Endothelial cell of umbilical vein (primary cell): ENCODE results near the gene WIZ. TPM values are rescaled to one million over a fixed set of nuclear protein-coding genes. Genes with fewer than 3 reads are reported as not detected.

Source experiments
- BruUV-seq: library from RNA; stranded (reverse); fragments of 400-500 nt; replicated peaks from 2 replicates; lab custom pipeline; 2021; lab: Mats Ljungman, UMichigan
- CTCF ChIA-PET: fragments of 300-600, 350-600 bp; sonication (Branson Sonifier 250); formaldehyde crosslinking; loops from one replicate; lab custom pipeline; 2021; ENCODE audit warnings: antibody characterized with exemption, inconsistent platforms; lab: Charles Lee
- POLR2A ChIA-PET: fragments of 300-600, 350-600 bp; sonication (Branson Sonifier 250); formaldehyde crosslinking; loops from one replicate; lab custom pipeline; 2021; ENCODE audit warnings: antibody characterized with exemption, inconsistent platforms; lab: Charles Lee
- DNase-seq: peaks from one replicate; pipeline ENCODE4 v3.0.0-alpha.2; 2011; ENCODE audit warnings: low read depth, low spot score
- FAIRE-seq: peaks from 2 replicates; lab custom pipeline; 2011; peaks lifted over from hg19 to GRCh38; lab: Jason Lieb, UNC
- H2AFZ ChIP-seq: 2 replicates; pipeline ENCODE4 v1.6.0; 2012; ENCODE audit warnings: low read depth, low read length, control low read depth, inconsistent platforms
- H3K27ac ChIP-seq: 2 replicates; pipeline ENCODE4 v1.5.1; 2011; ENCODE audit warnings: low read depth, mild to moderate bottlenecking, control low read depth, low read length, moderate library complexity; ENCODE audit not compliant: insufficient read depth
- H3K27me3 ChIP-seq, 2 experiments: 2 replicates each; pipeline versions ENCODE4 v1.6.0 to v1.6.1; 2011; ENCODE audit warnings: low read length in 2 of 2, mixed read lengths in 1 of 2; ENCODE audit not compliant: control insufficient read depth in 2 of 2, insufficient read depth in 2 of 2
- H3K36me3 ChIP-seq, 2 experiments: 2 replicates in 1 of 2; 3 replicates in 1 of 2; pipeline ENCODE4 v1.5.1; 2011; ENCODE audit warnings: low read length in 2 of 2, mild to moderate bottlenecking in 1 of 2, moderate library complexity in 1 of 2; ENCODE audit not compliant: control insufficient read depth in 2 of 2, insufficient read depth in 2 of 2; ENCODE audit errors: extremely low read depth in 1 of 2
- H3K4me1 ChIP-seq: 3 replicates; pipeline ENCODE4 v1.5.1; 2011; ENCODE audit warnings: mild to moderate bottlenecking, low read length; ENCODE audit not compliant: control insufficient read depth, insufficient read depth; ENCODE audit errors: extremely low read depth
- H3K4me2 ChIP-seq: 2 replicates; pipeline ENCODE4 v1.6.1; 2011; ENCODE audit warnings: low read length, control low read depth, mixed read lengths; ENCODE audit not compliant: insufficient read depth
- H3K4me3 ChIP-seq, 3 experiments: fragments of 200-600 bp in 1 of 3; sonication (generic), shearing (Covaris generic) in 1 of 3; replicated peaks in 1 of 3; 2 replicates each; pipeline ENCODE4 v1.5.1; 2011 to 2016; ENCODE audit warnings: control low read depth in 3 of 3, low read length in 3 of 3, mild to moderate bottlenecking in 2 of 3, inconsistent platforms in 1 of 3, low read depth in 1 of 3, moderate library complexity in 1 of 3; ENCODE audit not compliant: insufficient read depth in 1 of 3
- H3K79me2 ChIP-seq: 2 replicates; pipeline ENCODE4 v1.6.0; 2012; ENCODE audit warnings: low read length, inconsistent platforms; ENCODE audit not compliant: control insufficient read depth, insufficient read depth
- H3K9ac ChIP-seq: replicated peaks from 2 replicates; pipeline ENCODE3; 2011; ENCODE audit warnings: low read length, control low read depth; ENCODE audit not compliant: insufficient read depth; ENCODE audit errors: extremely low read depth
- H3K9me1 ChIP-seq: replicated peaks from 3 replicates; pipeline ENCODE4 v1.6.0; 2011; ENCODE audit warnings: mild to moderate bottlenecking, low read length; ENCODE audit not compliant: control insufficient read depth, insufficient read depth; ENCODE audit errors: extremely low read depth
- H3K9me3 ChIP-seq: replicated peaks from 2 replicates; pipeline ENCODE4 v1.5.1; 2012; ENCODE audit warnings: low read length, inconsistent platforms; ENCODE audit not compliant: control insufficient read depth, insufficient read depth
- H4K20me1 ChIP-seq: replicated peaks from 2 replicates; pipeline ENCODE3; 2011; ENCODE audit warnings: mild to moderate bottlenecking, low read length; ENCODE audit not compliant: control insufficient read depth, insufficient read depth; ENCODE audit errors: extremely low read depth
- CTCF ChIP-seq, 2 donors: IDR thresholded peaks; 1 replicate in 1 of 2; 2 replicates in 1 of 2; pipeline ENCODE4 v1.5.1; 2011; ENCODE audit warnings: low read length in 2 of 2, mild to moderate bottlenecking in 2 of 2, moderate library complexity in 2 of 2, control low read depth in 1 of 2, inconsistent platforms in 1 of 2, low read depth in 1 of 2; ENCODE audit not compliant: insufficient read depth in 1 of 2; ENCODE audit errors: extremely low read depth in 1 of 2
- EZH2 ChIP-seq: IDR thresholded peaks from 2 replicates; pipeline ENCODE4 v1.6.1; 2012; ENCODE audit warnings: borderline replicate concordance, low read depth, mild to moderate bottlenecking, moderate library complexity, low read length, inconsistent platforms; ENCODE audit not compliant: severe bottlenecking
- FOS ChIP-seq: IDR thresholded peaks from 2 replicates; pipeline ENCODE4 v1.6.1; 2011; ENCODE audit warnings: mild to moderate bottlenecking, low read length, moderate library complexity, borderline replicate concordance; ENCODE audit not compliant: insufficient read depth
- MAX ChIP-seq: IDR thresholded peaks from 2 replicates; pipeline ENCODE4 v1.6.1; 2011; ENCODE audit not compliant: insufficient read depth, insufficient read length
- MYC ChIP-seq: IDR thresholded peaks from one replicate; pipeline ENCODE4 v1.6.1; 2011; ENCODE audit warnings: mild to moderate bottlenecking, low read depth, low read length
- POLR2A ChIP-seq: IDR thresholded peaks from 2 replicates; pipeline ENCODE4 v1.6.1; 2012; ENCODE audit warnings: low read depth, mild to moderate bottlenecking, control low read depth, low read length
- POLR2AphosphoS5 ChIP-seq: IDR thresholded peaks from 2 replicates; pipeline ENCODE4 v1.6.1; 2012; ENCODE audit warnings: low read depth, mild to moderate bottlenecking, control low read depth, low read length, moderate library complexity; ENCODE audit not compliant: insufficient read depth
- dilution Hi-C: fragments of 300-500 bp; cut with MboI; formaldehyde crosslinking; loops from one replicate; pipeline ENCODE4 v1.15.0; 2019; ENCODE audit warnings: low sequenced_read_pairs; ENCODE audit not compliant: extremely low pct_ligation_motif_present
- intact Hi-C: fragments of 100-400 bp; cut with micrococcal nuclease; formaldehyde crosslinking; loops from one replicate; pipeline ENCODE4 v1.10.0; 2022
- polyA plus RNA-seq, 4 experiments: library from polyadenylated mRNA; depleted of rRNA in 3 of 4; stranded (reverse) in 3 of 4; unstranded in 1 of 4; fragments of >200 nt; gene quantifications; 2 replicates each; pipeline versions ENCODE4 v1.2.1 to v1.2.3, GENCODE V29; 2011 to 2012; ENCODE audit warnings: missing spikeins in 1 of 4
- total RNA-seq: library from RNA; stranded (reverse); gene quantifications from 2 replicates; pipeline ENCODE4 v1.2.3, GENCODE V29; 2021

The WIZ gene
- total and polyA plus RNA-seq, 2 donors (not counting 3 experiments of a cell fraction or from before 2014, with no cell fraction given), result 21.0 to 47.2 TPM

- peak within 1 kb of the TSS; percentile 55 for H3K4me2 ChIP-seq
- BruUV-seq, result no TSS peak
- no peak within 1 kb of the TSS for H3K27ac ChIP-seq
- peak within 1 kb of the TSS in 2 of 3 experiments; percentile 16 to 25 for H3K4me3 ChIP-seq
- peaks cover 38% of the 10 kb centered on the region for H3K4me1 ChIP-seq
- H3K9ac ChIP-seq, result no peak within 1 kb of the TSS
- no peaks in the 10 kb centered on the region for H3K9me1 ChIP-seq
- no peaks in the 10 kb centered on the region for H3K36me3 ChIP-seq
- intact Hi-C loops (loop anchor here (5.0 kb wide), 1 partner anchor 93 kb away; no protein-coding TSS in a partner anchor), dilution Hi-C loops (no loop called here)
- DNase-seq (no peak), FAIRE-seq (peak; percentile 31)
- H3K27me3 ChIP-seq, result no peaks in the 10 kb centered on the region
- H4K20me1 ChIP-seq, result no peaks in the 10 kb centered on the region
- TF ChIP-seq FOS (no peak), POLR2A (no peak), EZH2 (no peak), MYC (no peak)
- H3K79me2 ChIP-seq, result no peaks in the 10 kb centered on the region
- H2AFZ ChIP-seq, result peak within 1 kb of the TSS; percentile 84
- CTCF ChIA-PET, result interaction anchor here (0.9 to 1.5 kb wide), 3 partner anchors 12 to 373 kb away, joined by 3 to 6 read pairs (median 3); partner anchors contain the start of gene AKAP8L
- POLR2A ChIA-PET, result no interaction called here
- no peaks in the 10 kb centered on the region for H3K9me3 ChIP-seq
Measured at GRCh38 chr19:15464394-15465385, 14.9 kb upstream of the WIZ start, which contains the start of gene RASAL3. Gene RASAL3, minus strand, starts transcription at chr19:15464544. Its CDS starts 186 bp downstream, at chr19:15464358.

GRCh38 chr19:15463861-15464371, 14.2 kb upstream of the WIZ start:
- Histone ChIP-seq H3K9me1 (no peaks in the 10 kb centered on the region), H3K9me3 (no peaks in the 10 kb centered on the region), H3K4me1 (peaks cover 30% of the 10 kb centered on the region), H3K36me3 (no peaks in the 10 kb centered on the region), H3K4me2 (peak overlapping the region; percentile 55), H4K20me1 (no peaks in the 10 kb centered on the region), H3K27ac (no peak overlapping the region), H3K4me3 (peak overlapping the region in 2 of 3 experiments; percentile 16 to 25), H2AFZ (peak overlapping the region; percentile 84), H3K27me3 (no peaks in the 10 kb centered on the region), H3K79me2 (no peaks in the 10 kb centered on the region), H3K9ac (no peak overlapping the region)
- no peak for FAIRE-seq
- no TSS peak for BruUV-seq
- CTCF ChIA-PET, result interaction anchor here (1.4 kb wide), 1 partner anchor 45 kb away, joined by 3 read pairs; no protein-coding TSS in a partner anchor
- dilution Hi-C loops, result no loop called here
- DNase-seq, result no peak
- intact Hi-C loops, result no loop called here
- POLR2A ChIA-PET, result interaction anchor here (0.6 kb wide), 1 partner anchor 10 kb away, joined by 4 read pairs; no protein-coding TSS in a partner anchor
- no peak for TF ChIP-seq FOS
- TF ChIP-seq POLR2AphosphoS5, result no peak
- TF ChIP-seq POLR2A, result no peak
- TF ChIP-seq MAX, result no peak
- TF ChIP-seq CTCF (IDR thresholded peaks at IDR 0.05; ENCODE audit: extremely low read depth in 1 of 2, insufficient read depth in 1 of 2, low read depth in 1 of 2, low read length in 2 of 2), result no peak
